Measurements from ENCODE around the gene HSPB8. TPM values are rescaled to one million over a fixed set of nuclear protein-coding genes. Genes with fewer than 3 reads are reported as not detected.
A peak's percentile ranks its signal among the peaks of the same experiment; 100 is the strongest.

The HSPB8 gene
- total and polyA plus RNA-seq, 7 donors = 398 to 1,629 (median 940) TPM

GRCh38 chr12:119198440-119198839 lies 19.7 kb downstream of the HSPB8 start:
- peak overlapping the region; percentile 67 for H3K27ac ChIP-seq
- peak in 1 of 2 donors; percentile 42 for DNase-seq

DNA sequence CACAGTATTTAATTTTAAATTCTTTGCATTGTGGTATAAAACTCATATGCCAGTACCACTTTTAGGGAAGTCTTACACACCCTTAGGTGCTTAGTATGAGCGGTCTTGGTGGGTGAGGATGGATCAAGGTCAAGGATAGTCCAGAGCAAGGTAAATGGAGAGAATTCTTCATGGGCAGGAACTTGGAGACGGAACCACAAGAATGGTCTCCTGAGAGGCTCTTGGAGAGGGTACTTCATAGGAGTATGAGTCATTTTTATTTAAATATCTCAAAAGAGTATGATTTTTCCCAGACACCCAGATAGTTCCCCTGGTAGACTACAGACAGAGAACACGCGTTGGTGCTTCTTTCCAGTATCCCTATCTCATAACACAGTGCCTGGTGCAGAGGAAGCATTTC lies 21.9 kb downstream of the HSPB8 start:
- Histone ChIP-seq H3K27me3 (ENCODE audit: insufficient read depth in 3 of 3, low read length in 2 of 3) (peaks cover 0 to 2% (median 0%) of the 10 kb centered on the region in 3 donors), H3K9me3 (no peaks in the 10 kb centered on the region), H3K4me3 (no peak overlapping the region), H3K27ac (no peak overlapping the region), H3K4me1 (peaks cover 10% of the 10 kb centered on the region), H3K36me3 (ENCODE audit: insufficient read depth in 1 of 2, low read depth in 1 of 2) (peaks cover 0 to 7% of the 10 kb centered on the region in 2 donors)
- DNase-seq (no peak), ATAC-seq (no peak)
- TF ChIP-seq CTCF (IDR thresholded peaks at IDR 0.05) = no peak
- 90 to 97% (median 95%) methylated on average over 4 of the region's 4 CpGs for WGBS, 3 donors
- intact Hi-C loops (cut with DNase I) = loop anchor here in 1 of 2 donors (10.0 kb wide), 1 partner anchor 214 kb away; no protein-coding TSS in a partner anchor

More at GRCh38 chr12:119198440-119198839, 19.7 kb downstream of the HSPB8 start:
- 92 to 96% (median 92%) methylated on average over 2 of the region's 2 CpGs for WGBS, 3 donors
- intact Hi-C loops (cut with DNase I) = loop anchor here in 1 of 2 donors (5.0 kb wide), 1 partner anchor 81 kb away; no protein-coding TSS in a partner anchor
- Histone ChIP-seq H3K4me3 (no peak overlapping the region), H3K27me3 (ENCODE audit: insufficient read depth in 3 of 3, low read length in 2 of 3) (no peaks in the 10 kb centered on the region), H3K36me3 (ENCODE audit: insufficient read depth in 1 of 2, low read depth in 1 of 2) (peaks cover 0 to 28% of the 10 kb centered on the region in 2 donors), H3K4me1 (no peaks in the 10 kb centered on the region), H3K9me3 (no peaks in the 10 kb centered on the region)
- TF ChIP-seq CTCF (IDR thresholded peaks at IDR 0.05) = no peak
- peak; percentile 22 to 33 (median 28) for ATAC-seq

- Histone ChIP-seq H3K4me1 (peaks cover 10% of the 10 kb centered on the region), H3K4me3 (no peak overlapping the region), H3K36me3 (ENCODE audit: insufficient read depth in 1 of 2, low read depth in 1 of 2) (no peaks in the 10 kb centered on the region), H3K9me3 (no peaks in the 10 kb centered on the region), H3K27me3 (ENCODE audit: insufficient read depth in 3 of 3, low read length in 2 of 3) (peaks cover 0 to 2% (median 0%) of the 10 kb centered on the region in 3 donors), H3K27ac (no peak overlapping the region)
- no peak for ATAC-seq
- no peak for DNase-seq
- 74 to 83% (median 81%) methylated on average over 9 of the region's 9 CpGs for WGBS, 3 donors
- intact Hi-C loops (cut with DNase I) = loop anchor here in 1 of 2 donors (10.0 kb wide), 1 partner anchor 213 kb away; no protein-coding TSS in a partner anchor
- no peak for TF ChIP-seq CTCF (IDR thresholded peaks at IDR 0.05)
Measured at GRCh38 chr12:119201789-119202543, 23.2 kb downstream of the HSPB8 start.

DNA sequence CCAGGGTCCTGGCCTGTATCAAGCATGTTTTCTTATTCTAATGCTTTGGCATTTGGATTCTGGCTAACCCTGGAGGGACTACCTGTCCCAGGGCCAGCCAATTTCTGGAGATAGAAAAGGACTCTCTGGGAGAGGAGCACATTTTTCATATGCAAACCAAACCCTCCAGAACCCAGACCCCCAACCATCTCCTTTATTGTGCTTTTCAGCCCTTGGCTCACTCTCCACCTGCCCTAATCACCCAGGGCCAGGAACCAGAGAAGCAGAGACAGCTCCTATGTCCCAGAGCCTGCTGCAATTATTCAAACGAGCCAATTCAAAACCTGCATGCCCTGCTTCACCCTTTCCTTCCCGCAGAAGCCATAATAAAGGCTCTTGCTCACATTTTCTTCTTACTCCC lies 23.8 kb downstream of the HSPB8 start:
- H3K36me3 ChIP-seq (ENCODE audit: insufficient read depth in 1 of 2, low read depth in 1 of 2) = no peaks in the 10 kb centered on the region
- H3K27me3 ChIP-seq (ENCODE audit: insufficient read depth in 3 of 3, low read length in 2 of 3) = peaks cover 0 to 2% (median 0%) of the 10 kb centered on the region in 3 donors
- no peak for DNase-seq
- no peak for ATAC-seq
- WGBS, 3 donors = 31 to 43% (median 35%) methylated on average over 2 of the region's 2 CpGs
- no peak overlapping the region for H3K27ac ChIP-seq
- peaks cover 10% of the 10 kb centered on the region for H3K4me1 ChIP-seq
- no peak for TF ChIP-seq CTCF (IDR thresholded peaks at IDR 0.05)
- no peaks in the 10 kb centered on the region for H3K9me3 ChIP-seq
- intact Hi-C loops (cut with DNase I) = loop anchor here in 1 of 2 donors (10.0 kb wide), 1 partner anchor 212 kb away; no protein-coding TSS in a partner anchor
- H3K4me3 ChIP-seq = no peak overlapping the region
